Measurements from ENCODE around the gene RGS7BP. TPM values are rescaled to one million over a fixed set of nuclear protein-coding genes. Genes with fewer than 3 reads are reported as not detected.

Gene RGS7BP
- total RNA-seq, 1 experiment from 2014 or later: not detected

- CTCF ChIA-PET: no interaction called here
These were observed 79.8 kb downstream of the RGS7BP start for GRCh38 chr5:64585646-64586045.

DNA sequence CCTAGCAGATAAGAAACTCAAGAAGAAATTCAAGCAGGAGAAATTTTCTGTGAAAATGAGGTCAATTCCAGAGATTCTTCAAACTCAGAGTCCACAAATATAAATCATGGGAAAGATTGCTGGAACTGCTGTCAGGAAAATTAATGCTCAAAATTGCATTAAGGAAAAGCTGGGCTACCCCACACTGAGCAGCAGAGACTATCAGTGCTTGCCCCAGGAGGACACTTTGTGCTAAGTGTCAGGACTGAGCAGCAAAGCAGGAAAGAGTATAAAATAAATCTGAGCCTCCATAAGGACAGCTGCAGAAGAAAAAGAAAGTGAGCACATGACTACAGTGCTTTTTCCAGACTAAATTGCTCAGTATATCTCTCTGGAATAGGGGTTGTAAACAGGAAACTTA is 81.6 kb downstream of the RGS7BP start:
- no peaks in the 10 kb centered on the region for H3F3A ChIP-seq (ENCODE audit: insufficient read depth, low read depth)
- H3K4me3 ChIP-seq: no peak overlapping the region
- no peak for TF ChIP-seq EZH2 (IDR thresholded peaks at IDR 0.05; ENCODE audit: low read depth)
- no peak for TF ChIP-seq CTCF (conservative IDR thresholded peaks at IDR 0.05)
- H3K4me2 ChIP-seq: no peak overlapping the region
- no peak for DNase-seq
- BruUV-seq (replicated peaks): no TSS peak
- no peak overlapping the region for H2AFZ ChIP-seq
- H3K27me3 ChIP-seq (ENCODE audit: insufficient read depth, low read depth): no peaks in the 10 kb centered on the region; the same call in 1 of the 2 replicates
- H3K36me3 ChIP-seq (ENCODE audit: low read depth): no peaks in the 10 kb centered on the region
- H3K9me3 ChIP-seq (ENCODE audit: insufficient read depth, low read depth): no peaks in the 10 kb centered on the region
- no peaks in the 10 kb centered on the region for H3K4me1 ChIP-seq (replicated peaks; ENCODE audit: insufficient read depth)
- H3K27ac ChIP-seq: no peak overlapping the region
- CTCF ChIA-PET: no interaction called here
- H3K79me2 ChIP-seq (ENCODE audit: low read depth): no peaks in the 10 kb centered on the region
- H4K20me1 ChIP-seq (ENCODE audit: insufficient read depth): no peaks in the 10 kb centered on the region
- no peaks in the 10 kb centered on the region for H3K9me2 ChIP-seq (ENCODE audit: insufficient read depth)
- POLR2A ChIA-PET (ENCODE audit: unreplicated experiment): no interaction called here
- intact Hi-C loops (cut with micrococcal nuclease; ENCODE audit: unreplicated experiment): no loop called here

More at GRCh38 chr5:64585646-64586045, 79.8 kb downstream of the RGS7BP start:
- no peak overlapping the region for H3K4me2 ChIP-seq
- no peak for DNase-seq
- no peak overlapping the region for H3K4me3 ChIP-seq
- no peak overlapping the region for H3K27ac ChIP-seq
- no peak overlapping the region for H2AFZ ChIP-seq
- BruUV-seq (replicated peaks): no TSS peak
- H3K9me3 ChIP-seq (ENCODE audit: insufficient read depth, low read depth): no peaks in the 10 kb centered on the region
- H3K36me3 ChIP-seq (ENCODE audit: low read depth): no peaks in the 10 kb centered on the region
- H3K79me2 ChIP-seq (ENCODE audit: low read depth): no peaks in the 10 kb centered on the region
- H3F3A ChIP-seq (ENCODE audit: insufficient read depth, low read depth): no peaks in the 10 kb centered on the region
- intact Hi-C loops (cut with micrococcal nuclease; ENCODE audit: unreplicated experiment): no loop called here
- POLR2A ChIA-PET (ENCODE audit: unreplicated experiment): no interaction called here
- no peak for TF ChIP-seq CTCF (conservative IDR thresholded peaks at IDR 0.05)
- TF ChIP-seq EZH2 (IDR thresholded peaks at IDR 0.05; ENCODE audit: low read depth): no peak
- no peaks in the 10 kb centered on the region for H4K20me1 ChIP-seq (ENCODE audit: insufficient read depth)
- H3K9me2 ChIP-seq (ENCODE audit: insufficient read depth): no peaks in the 10 kb centered on the region
- H3K27me3 ChIP-seq (ENCODE audit: insufficient read depth, low read depth): no peaks in the 10 kb centered on the region; the same call in 1 of the 2 replicates
- H3K4me1 ChIP-seq (replicated peaks; ENCODE audit: insufficient read depth): no peaks in the 10 kb centered on the region

GRCh38 chr5:64592730-64593341 is 87.0 kb downstream of the RGS7BP start:
- Histone ChIP-seq H3K27me3 (ENCODE audit: insufficient read depth, low read depth) (no peaks in the 10 kb centered on the region; the same call in 1 of the 2 replicates), H3K9me3 (ENCODE audit: insufficient read depth, low read depth) (no peaks in the 10 kb centered on the region), H3K4me1 (replicated peaks; ENCODE audit: insufficient read depth) (no peaks in the 10 kb centered on the region), H3F3A (ENCODE audit: insufficient read depth, low read depth) (no peaks in the 10 kb centered on the region), H3K36me3 (ENCODE audit: low read depth) (no peaks in the 10 kb centered on the region), H3K4me3 (no peak overlapping the region), H3K9me2 (ENCODE audit: insufficient read depth) (no peaks in the 10 kb centered on the region), H4K20me1 (ENCODE audit: insufficient read depth) (no peaks in the 10 kb centered on the region), H3K27ac (no peak overlapping the region), H2AFZ (no peak overlapping the region), H3K79me2 (ENCODE audit: low read depth) (no peaks in the 10 kb centered on the region), H3K4me2 (no peak overlapping the region)
- BruUV-seq (replicated peaks): no TSS peak
- TF ChIP-seq EZH2 (IDR thresholded peaks at IDR 0.05; ENCODE audit: low read depth) (no peak), CTCF (conservative IDR thresholded peaks at IDR 0.05) (no peak)
- DNase-seq: no peak
- ChIA-PET POLR2A (ENCODE audit: unreplicated experiment) (no interaction called here), CTCF (no interaction called here)
- intact Hi-C loops (cut with micrococcal nuclease; ENCODE audit: unreplicated experiment): no loop called here
